Stimulated activated naive CD8-positive, alpha-beta T cell treated with anti-CD3 and anti-CD28 coated beads, Interleukin-15, Interleukin-2, amounts not matched to agents 100 ng/mL and 50 ng/mL, for 24 hours (primary cell): ENCODE measurements around the gene MEI4.
"Not testable (repeated sequence)": the region's sequence is repeated elsewhere in the genome, so short reads cannot be mapped to it uniquely, and the experiment has no call there.

Source experiments
- H3K27ac Mint-ChIP-seq: one replicate; pipeline ENCODE4 v1.8.0; 2021; ENCODE audit warnings: mild to moderate bottlenecking, mixed read lengths
- H3K27me3 Mint-ChIP-seq: one replicate; pipeline ENCODE4 v1.8.0; 2021; ENCODE audit warnings: mixed read lengths
- H3K36me3 Mint-ChIP-seq: one replicate; pipeline ENCODE4 v1.8.0; 2021; ENCODE audit warnings: low read depth, mixed read lengths
- H3K4me1 Mint-ChIP-seq: one replicate; pipeline ENCODE4 v1.8.0; 2021; ENCODE audit warnings: low read depth, mixed read lengths
- H3K4me3 Mint-ChIP-seq: one replicate; pipeline ENCODE4 v1.8.0; 2021; ENCODE audit warnings: mild to moderate bottlenecking, mixed read lengths
- H3K9me3 Mint-ChIP-seq: one replicate; pipeline ENCODE4 v1.8.0; 2021; ENCODE audit warnings: mixed read lengths

The MEI4 gene

GRCh38 chr6:77740380-77740779 lies 87.5 kb downstream of the MEI4 start:
- H3K27ac Mint-ChIP-seq, result no peak overlapping the region
- H3K9me3 Mint-ChIP-seq, result peaks cover 9% of the 10 kb centered on the region
- no peaks in the 10 kb centered on the region for H3K4me1 Mint-ChIP-seq
- H3K36me3 Mint-ChIP-seq, result no peaks in the 10 kb centered on the region
- no peak overlapping the region for H3K4me3 Mint-ChIP-seq
- H3K27me3 Mint-ChIP-seq, result no peaks in the 10 kb centered on the region

- H3K27me3 Mint-ChIP-seq, H3K27ac Mint-ChIP-seq, H3K36me3 Mint-ChIP-seq, H3K4me1 Mint-ChIP-seq, H3K4me3 Mint-ChIP-seq: not testable (repeated sequence)
- H3K9me3 Mint-ChIP-seq, result peaks cover 12% of the 10 kb centered on the region
These were observed 99.3 kb downstream of the MEI4 start for GRCh38 chr6:77752156-77752555.

- Mint-ChIP-seq H3K27ac (no peak overlapping the region), H3K4me1 (no peaks in the 10 kb centered on the region), H3K4me3 (no peak overlapping the region), H3K36me3 (no peaks in the 10 kb centered on the region), H3K9me3 (no peaks in the 10 kb centered on the region), H3K27me3 (no peaks in the 10 kb centered on the region)
These were observed 109.5 kb downstream of the MEI4 start for GRCh38 chr6:77762386-77762785.

DNA sequence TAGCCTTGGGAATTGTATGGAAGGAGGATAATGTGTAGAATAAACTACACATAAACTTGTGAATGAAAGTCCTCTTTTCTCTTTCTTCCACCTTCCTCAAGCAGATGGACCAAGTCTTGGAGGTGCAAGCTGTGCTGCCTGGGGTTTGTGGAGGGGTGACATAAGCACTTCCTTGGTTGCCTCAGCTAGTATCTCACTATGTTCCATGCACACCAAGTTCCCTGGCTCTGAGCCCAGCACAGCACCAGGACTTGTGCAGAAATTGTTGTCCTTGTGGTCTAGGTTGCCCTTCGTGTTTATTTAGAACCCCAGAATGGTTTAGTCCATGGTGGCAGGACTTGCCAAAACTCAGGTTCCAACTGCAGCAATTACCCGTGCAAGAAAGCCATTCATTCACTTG lies 110.3 kb downstream of the MEI4 start:
- Mint-ChIP-seq H3K27ac (no peak overlapping the region), H3K27me3 (no peaks in the 10 kb centered on the region), H3K36me3 (no peaks in the 10 kb centered on the region), H3K4me3 (no peak overlapping the region), H3K4me1 (no peaks in the 10 kb centered on the region), H3K9me3 (no peaks in the 10 kb centered on the region)

GRCh38 chr6:77764364-77764763 lies 111.5 kb downstream of the MEI4 start:
- H3K27me3 Mint-ChIP-seq, result no peaks in the 10 kb centered on the region
- H3K27ac Mint-ChIP-seq, result no peak overlapping the region
- no peak overlapping the region for H3K4me3 Mint-ChIP-seq
- H3K9me3 Mint-ChIP-seq, result no peaks in the 10 kb centered on the region
- no peaks in the 10 kb centered on the region for H3K36me3 Mint-ChIP-seq
- H3K4me1 Mint-ChIP-seq, result no peaks in the 10 kb centered on the region

DNA sequence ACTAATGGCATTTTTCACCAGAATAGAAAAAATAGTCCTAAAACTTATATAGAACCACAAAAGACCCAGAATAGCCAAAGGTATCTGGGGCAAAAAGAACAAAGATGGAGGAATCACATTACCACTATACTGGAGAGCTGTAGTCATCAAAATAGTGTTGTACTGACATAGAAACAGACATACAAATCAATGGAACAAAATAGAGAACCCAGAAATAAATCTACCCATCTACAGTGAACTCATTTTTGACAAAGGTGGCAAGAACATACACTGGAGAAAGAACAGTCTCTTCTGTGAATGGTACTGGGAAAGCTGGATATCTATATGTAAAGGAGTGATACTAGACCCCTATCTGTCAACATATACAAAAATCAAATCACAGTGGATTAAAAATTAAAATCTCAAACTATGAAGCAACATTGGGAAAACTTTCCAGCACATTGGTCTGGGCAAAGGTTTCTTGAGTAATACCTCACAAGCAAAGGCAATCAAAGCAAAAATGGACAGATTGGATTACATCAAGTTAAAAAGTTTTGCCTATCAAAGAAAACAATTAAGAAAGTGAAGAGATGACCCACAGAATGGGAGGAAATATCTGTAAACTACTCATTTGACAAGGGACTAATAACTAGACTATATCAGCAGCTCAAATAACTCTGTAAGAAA lies 120.5 kb downstream of the MEI4 start:
- Mint-ChIP-seq H3K9me3 (peaks cover 36% of the 10 kb centered on the region), H3K4me3 (no peak overlapping the region), H3K27ac (no peak overlapping the region), H3K4me1 (no peaks in the 10 kb centered on the region), H3K36me3 (no peaks in the 10 kb centered on the region), H3K27me3 (no peaks in the 10 kb centered on the region)

DNA sequence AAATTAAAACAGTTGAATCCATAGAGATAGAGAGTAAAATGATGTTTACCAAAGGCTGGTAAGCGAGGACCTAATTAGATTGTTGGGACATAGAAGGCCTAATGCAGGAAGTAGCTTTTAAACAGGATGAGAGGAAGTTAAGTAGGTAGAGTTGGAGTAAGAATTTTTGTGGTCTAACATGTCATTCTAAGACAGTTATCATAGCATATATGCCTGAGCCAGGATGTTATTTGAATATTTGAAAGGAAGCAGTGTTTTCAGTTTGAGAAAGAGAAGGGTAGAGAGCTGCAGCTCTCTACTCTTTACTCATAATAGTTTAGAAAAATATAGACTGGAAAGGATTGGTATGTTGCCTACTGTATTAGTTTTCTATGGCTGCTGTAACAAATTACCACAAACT lies 121.6 kb downstream of the MEI4 start:
- H3K36me3 Mint-ChIP-seq, result no peaks in the 10 kb centered on the region
- no peaks in the 10 kb centered on the region for H3K4me1 Mint-ChIP-seq
- peaks cover 36% of the 10 kb centered on the region for H3K9me3 Mint-ChIP-seq
- no peak overlapping the region for H3K27ac Mint-ChIP-seq
- H3K4me3 Mint-ChIP-seq, result no peak overlapping the region
- no peaks in the 10 kb centered on the region for H3K27me3 Mint-ChIP-seq

- H3K27ac Mint-ChIP-seq, result no peak overlapping the region
- no peaks in the 10 kb centered on the region for H3K36me3 Mint-ChIP-seq
- no peak overlapping the region for H3K4me3 Mint-ChIP-seq
- no peaks in the 10 kb centered on the region for H3K4me1 Mint-ChIP-seq
- peaks cover 29% of the 10 kb centered on the region for H3K9me3 Mint-ChIP-seq
- H3K27me3 Mint-ChIP-seq, result no peaks in the 10 kb centered on the region
These were observed 123.6 kb downstream of the MEI4 start for GRCh38 chr6:77776441-77776840.

GRCh38 chr6:77778527-77778926 lies 125.7 kb downstream of the MEI4 start:
- Mint-ChIP-seq H3K27me3 (no peaks in the 10 kb centered on the region), H3K27ac (no peak overlapping the region), H3K36me3 (no peaks in the 10 kb centered on the region), H3K4me1 (no peaks in the 10 kb centered on the region), H3K9me3 (peaks cover 20% of the 10 kb centered on the region), H3K4me3 (no peak overlapping the region)

GRCh38 chr6:77786935-77787629 lies 134.2 kb downstream of the MEI4 start:
- Mint-ChIP-seq H3K9me3 (peaks cover 3% of the 10 kb centered on the region), H3K4me3 (no peak overlapping the region), H3K36me3 (no peaks in the 10 kb centered on the region), H3K27me3 (no peaks in the 10 kb centered on the region), H3K4me1 (no peaks in the 10 kb centered on the region), H3K27ac (no peak overlapping the region)

DNA sequence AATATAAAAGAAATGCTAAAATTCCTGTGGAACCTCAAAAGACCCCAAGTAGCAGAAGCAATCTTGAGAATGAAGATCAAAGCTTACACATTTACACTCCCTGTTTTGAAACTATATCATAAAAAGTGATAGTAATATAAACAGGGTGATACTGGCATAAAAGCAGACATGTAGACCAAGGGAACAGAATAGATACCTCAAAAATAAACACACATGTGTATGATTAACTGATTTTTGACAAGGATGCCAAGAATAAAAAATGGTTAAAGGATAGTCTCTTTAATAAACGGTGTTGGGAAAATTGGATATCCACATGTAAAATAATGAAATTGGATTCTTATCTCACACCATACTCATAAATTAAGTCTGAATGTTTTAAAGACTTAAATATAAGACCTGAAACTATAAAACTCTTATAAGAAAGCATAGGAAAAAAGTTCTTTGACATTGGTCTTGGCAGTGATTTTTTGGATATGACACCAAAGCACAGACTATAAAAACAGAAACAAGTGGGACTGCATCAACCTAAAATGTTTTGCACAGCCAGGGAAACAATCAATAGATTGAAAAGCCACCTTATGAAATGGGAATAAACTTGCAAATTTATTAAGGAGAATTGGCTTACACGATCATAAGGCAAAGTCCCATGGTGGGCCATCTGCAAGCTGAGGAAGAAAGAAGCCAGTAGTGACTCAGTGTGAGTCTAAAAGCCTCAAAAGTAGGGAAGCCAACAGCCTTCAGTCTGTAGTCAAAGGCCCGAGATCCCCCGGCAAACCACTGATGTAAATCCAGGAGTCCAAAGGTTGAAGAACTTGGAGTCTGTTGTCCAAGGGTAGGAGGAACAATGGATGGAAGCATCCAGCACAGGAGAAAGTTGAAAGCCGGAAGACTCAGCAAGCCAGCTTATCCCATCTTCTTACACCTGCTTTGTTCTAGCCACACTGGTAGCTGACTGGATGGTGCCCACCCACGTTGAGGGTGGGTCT lies 144.3 kb downstream of the MEI4 start:
- peaks cover 26% of the 10 kb centered on the region for H3K9me3 Mint-ChIP-seq
- H3K4me3 Mint-ChIP-seq, result no peak overlapping the region
- H3K27ac Mint-ChIP-seq, result no peak overlapping the region
- no peaks in the 10 kb centered on the region for H3K27me3 Mint-ChIP-seq
- H3K4me1 Mint-ChIP-seq, result no peaks in the 10 kb centered on the region
- H3K36me3 Mint-ChIP-seq, result no peaks in the 10 kb centered on the region

GRCh38 chr6:77812304-77812703 lies 159.5 kb downstream of the MEI4 start:
- no peaks in the 10 kb centered on the region for H3K36me3 Mint-ChIP-seq
- H3K4me1 Mint-ChIP-seq, result no peaks in the 10 kb centered on the region
- H3K27me3 Mint-ChIP-seq, result no peaks in the 10 kb centered on the region
- H3K27ac Mint-ChIP-seq, result no peak overlapping the region
- peaks cover 3% of the 10 kb centered on the region for H3K9me3 Mint-ChIP-seq
- no peak overlapping the region for H3K4me3 Mint-ChIP-seq

DNA sequence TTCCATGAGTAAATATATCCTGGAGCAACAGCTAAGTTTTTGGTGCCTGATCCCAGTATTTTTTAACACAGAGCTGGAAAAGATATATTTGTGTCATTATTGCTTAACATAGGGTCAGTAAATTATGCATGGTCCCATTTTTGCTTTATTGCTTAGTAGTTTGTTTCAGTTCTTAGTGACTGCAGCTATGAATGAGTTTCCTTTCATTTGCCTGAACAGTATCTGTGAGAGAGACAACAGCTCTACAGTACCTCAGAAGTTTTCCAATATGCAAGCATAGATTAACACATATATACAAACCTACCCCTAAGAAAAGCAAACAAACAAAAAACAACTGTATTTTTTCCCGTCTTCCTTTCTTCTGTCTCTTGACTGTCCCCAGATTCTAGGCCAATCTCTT lies 160.3 kb downstream of the MEI4 start:
- no peak overlapping the region for H3K4me3 Mint-ChIP-seq
- H3K9me3 Mint-ChIP-seq, result peaks cover 3% of the 10 kb centered on the region
- no peak overlapping the region for H3K27ac Mint-ChIP-seq
- no peaks in the 10 kb centered on the region for H3K27me3 Mint-ChIP-seq
- no peaks in the 10 kb centered on the region for H3K4me1 Mint-ChIP-seq
- no peaks in the 10 kb centered on the region for H3K36me3 Mint-ChIP-seq

DNA sequence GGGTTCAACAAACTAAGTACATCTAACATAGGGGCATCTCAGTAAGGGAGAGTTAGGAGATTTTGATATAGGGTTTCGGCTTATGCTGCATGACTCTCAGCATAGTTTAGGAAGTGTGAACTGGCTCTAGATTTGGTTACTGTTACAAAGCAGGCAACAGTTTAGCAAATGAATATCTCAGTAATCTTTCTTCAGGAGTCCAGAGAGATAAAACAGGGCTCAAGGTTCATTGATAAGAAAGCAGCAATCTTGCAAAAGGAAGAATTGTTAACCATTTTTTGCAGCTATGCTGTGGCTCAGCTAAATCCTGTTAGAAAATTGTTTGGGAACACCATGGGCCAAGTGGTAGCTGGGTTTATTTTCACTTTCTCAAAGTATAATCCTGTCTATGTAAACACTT lies 161.3 kb downstream of the MEI4 start:
- Mint-ChIP-seq H3K27me3 (no peaks in the 10 kb centered on the region), H3K27ac (no peak overlapping the region), H3K4me1 (no peaks in the 10 kb centered on the region), H3K4me3 (no peak overlapping the region), H3K9me3 (peaks cover 1% of the 10 kb centered on the region), H3K36me3 (no peaks in the 10 kb centered on the region)

DNA sequence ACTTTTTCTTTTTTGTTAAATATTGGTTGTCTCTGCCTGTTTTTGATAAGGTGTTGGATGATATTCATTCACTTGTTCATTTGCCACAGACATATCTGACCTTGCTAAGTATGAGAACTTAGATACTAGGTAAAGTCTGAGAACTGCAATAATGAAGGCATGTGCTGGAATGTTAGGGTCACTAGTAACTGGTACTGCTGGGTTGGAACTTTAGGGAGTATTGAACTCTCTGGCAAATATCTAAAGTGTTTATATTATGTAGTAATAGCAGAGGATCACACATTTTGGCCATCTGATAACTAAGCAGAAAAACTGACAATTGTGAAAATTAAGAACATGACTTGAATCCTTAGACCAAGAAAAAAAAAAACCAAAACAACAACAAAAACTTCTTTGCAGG lies 162.7 kb downstream of the MEI4 start:
- Mint-ChIP-seq H3K27ac (no peak overlapping the region), H3K4me1 (no peaks in the 10 kb centered on the region), H3K36me3 (no peaks in the 10 kb centered on the region), H3K27me3 (no peaks in the 10 kb centered on the region), H3K9me3 (no peaks in the 10 kb centered on the region), H3K4me3 (no peak overlapping the region)
